Kidney (tissue), 14 donors: ENCODE measurements around the gene TP53BP1. TPM values are rescaled to one million over a fixed set of nuclear protein-coding genes. Genes with fewer than 3 reads are reported as not detected.
A peak's percentile ranks its signal among the peaks of the same experiment; 100 is the strongest.

Experiments
- DNase-seq, 5 donors: peaks; one replicate each; pipeline ENCODE4 v3.0.0-alpha.2; 2013 to 2020
- FAIRE-seq: peaks from 2 replicates; lab custom pipeline; 2012; peaks lifted over from hg19 to GRCh38; lab: Jason Lieb, UNC
- H3K27ac ChIP-seq, 2 donors: one replicate each; pipeline ENCODE4 v1.7.0; 2013; ENCODE audit warnings: low read depth in 2 of 2, low read length in 2 of 2, inconsistent platforms in 1 of 2
- H3K27me3 ChIP-seq: one replicate; pipeline ENCODE4 v1.7.1; 2013; ENCODE audit warnings: low read length, inconsistent platforms; ENCODE audit not compliant: control insufficient read depth, insufficient read depth
- H3K36me3 ChIP-seq, 3 donors: one replicate each; pipeline versions ENCODE4 v1.7.0 to v1.7.1; 2013; ENCODE audit warnings: low read length in 3 of 3, control low read depth in 1 of 3, inconsistent platforms in 1 of 3; ENCODE audit not compliant: insufficient read depth in 3 of 3, control insufficient read depth in 2 of 3
- H3K4me1 ChIP-seq, 3 donors: one replicate each; pipeline versions ENCODE4 v1.7.0 to v1.7.1; 2013; ENCODE audit warnings: low read length in 3 of 3, inconsistent platforms in 1 of 3, low read depth in 1 of 3; ENCODE audit not compliant: control insufficient read depth in 2 of 3, insufficient read depth in 2 of 3
- H3K4me3 ChIP-seq, 3 donors: one replicate each; pipeline versions ENCODE4 v1.7.0 to v1.8.1; 2013; ENCODE audit warnings: low read length in 3 of 3, control low read depth in 1 of 3, inconsistent platforms in 1 of 3
- H3K9ac ChIP-seq, 3 donors: one replicate each; pipeline versions ENCODE4 v1.7.0 to v1.7.1; 2013; ENCODE audit warnings: low read length in 3 of 3, control low read depth in 1 of 3, inconsistent platforms in 1 of 3
- H3K9me3 ChIP-seq, 3 donors: one replicate each; pipeline versions ENCODE4 v1.7.0 to v1.7.1; 2013; ENCODE audit warnings: low read length in 3 of 3, control low read depth in 1 of 3, inconsistent platforms in 1 of 3; ENCODE audit not compliant: control insufficient read depth in 2 of 3, insufficient read depth in 1 of 3
- intact Hi-C: fragments of 100-400 bp; cut with DNase I; formaldehyde crosslinking; loops from one replicate; pipeline ENCODE4 v1.11.1; 2022
- polyA plus RNA-seq: library from polyadenylated mRNA; stranded (reverse); fragments of 350-450 nt; fragmentation: Illumina TruSeq; extraction: RNeasy Lipid Tissue Mini Kit (QIAGEN cat#74804); gene quantifications from one replicate; pipeline ENCODE4 v1.2.3, GENCODE V29; 2014; ENCODE audit warnings: low read depth, low replicate concordance; ENCODE audit not compliant: insufficient read depth
- total RNA-seq: library from RNA; stranded (reverse); fragmentation: NEBNext Ultra II Directional; extraction: Animal tissue kit (Norgen Biotek cat#: 25700); gene quantifications from one replicate; pipeline ENCODE4 v1.2.1, GENCODE V29; 2021
- TF ChIP-seq, protein P1 (sequence below): IDR thresholded peaks from 3 replicates; pipeline ENCODE4 v1.5.1; 2012; ENCODE audit warnings: mild to moderate bottlenecking, moderate library complexity, borderline replicate concordance; ENCODE audit not compliant: insufficient read depth; ENCODE audit errors: extremely low read depth
- donor health status: control.
- donor health status: control.
- donor health status: control.
- donor health status: control.
- donor health status: control.
- donor health status: DM: yes; HTN: yes; CAD: no.
- donor health status: Normal renal cell carcinoma (clear cell type).

Gene TP53BP1
- total and polyA plus RNA-seq, 2 donors from 2014 or later = 15.9 to 47.4 TPM

DNA sequence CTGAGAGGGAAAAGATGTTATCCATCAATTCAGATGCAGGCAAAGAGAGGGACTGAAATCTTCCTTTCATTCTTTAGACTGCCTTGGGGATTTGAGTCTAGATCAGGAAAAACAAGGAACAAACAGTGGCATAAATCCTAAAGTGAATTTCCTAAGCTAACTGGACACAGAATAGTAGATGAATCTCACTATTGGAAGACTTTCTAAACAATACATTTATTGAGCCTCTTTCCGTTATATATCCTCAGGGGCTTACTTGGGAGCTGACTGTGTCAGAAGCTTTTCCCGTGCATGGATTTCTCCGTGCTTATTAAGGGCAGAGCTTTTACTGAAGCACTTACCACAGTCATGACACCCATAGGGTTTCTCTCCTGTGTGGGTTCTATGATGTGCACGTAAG lies 132.1 kb downstream of the TP53BP1 start:
- peaks cover 26 to 48% (median 30%) of the 10 kb centered on the region in 3 donors for H3K36me3 ChIP-seq
- H3K9ac ChIP-seq = no peak overlapping the region
- no peaks in the 10 kb centered on the region for H3K27me3 ChIP-seq
- DNase-seq = no peak
- intact Hi-C loops = no loop called here
- TF ChIP-seq, protein P1, sequence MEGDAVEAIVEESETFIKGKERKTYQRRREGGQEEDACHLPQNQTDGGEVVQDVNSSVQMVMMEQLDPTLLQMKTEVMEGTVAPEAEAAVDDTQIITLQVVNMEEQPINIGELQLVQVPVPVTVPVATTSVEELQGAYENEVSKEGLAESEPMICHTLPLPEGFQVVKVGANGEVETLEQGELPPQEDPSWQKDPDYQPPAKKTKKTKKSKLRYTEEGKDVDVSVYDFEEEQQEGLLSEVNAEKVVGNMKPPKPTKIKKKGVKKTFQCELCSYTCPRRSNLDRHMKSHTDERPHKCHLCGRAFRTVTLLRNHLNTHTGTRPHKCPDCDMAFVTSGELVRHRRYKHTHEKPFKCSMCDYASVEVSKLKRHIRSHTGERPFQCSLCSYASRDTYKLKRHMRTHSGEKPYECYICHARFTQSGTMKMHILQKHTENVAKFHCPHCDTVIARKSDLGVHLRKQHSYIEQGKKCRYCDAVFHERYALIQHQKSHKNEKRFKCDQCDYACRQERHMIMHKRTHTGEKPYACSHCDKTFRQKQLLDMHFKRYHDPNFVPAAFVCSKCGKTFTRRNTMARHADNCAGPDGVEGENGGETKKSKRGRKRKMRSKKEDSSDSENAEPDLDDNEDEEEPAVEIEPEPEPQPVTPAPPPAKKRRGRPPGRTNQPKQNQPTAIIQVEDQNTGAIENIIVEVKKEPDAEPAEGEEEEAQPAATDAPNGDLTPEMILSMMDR = no peak
- H3K9me3 ChIP-seq = peaks cover 10 to 36% (median 11%) of the 10 kb centered on the region in 3 donors
- H3K4me3 ChIP-seq = peak overlapping the region in 1 of 3 donors; percentile 4
- no peak for FAIRE-seq
- no peaks in the 10 kb centered on the region for H3K4me1 ChIP-seq
- H3K27ac ChIP-seq = no peak overlapping the region

Other genes with a start within 250 kb of the TP53BP1 start
- not detected for gene TGM5, start 226.2 kb downstream of the TP53BP1 start, total RNA-seq
- not detected for gene TGM5, start 226.2 kb downstream of the TP53BP1 start, polyA plus RNA-seq
- not detected for gene TGM7, start 190.9 kb downstream of the TP53BP1 start, total RNA-seq
- not detected for gene TGM7, start 190.9 kb downstream of the TP53BP1 start, polyA plus RNA-seq
- gene LCMT2, start 162.6 kb downstream of the TP53BP1 start, total RNA-seq = 12.7 TPM
- gene LCMT2, start 162.6 kb downstream of the TP53BP1 start, polyA plus RNA-seq = 5.8 TPM
- 22.1 TPM for gene ZSCAN29, start 122.1 kb downstream of the TP53BP1 start, total RNA-seq
- gene ZSCAN29, start 122.1 kb downstream of the TP53BP1 start, polyA plus RNA-seq = 3.2 TPM
- 12.9 TPM for gene TUBGCP4, start 122.1 kb downstream of the TP53BP1 start, total RNA-seq
- gene TUBGCP4, start 122.1 kb downstream of the TP53BP1 start, polyA plus RNA-seq = 2.7 TPM
- gene MAP1A, start 24.5 kb upstream of the TP53BP1 start, total RNA-seq = 9.3 TPM
- 2.7 TPM for gene MAP1A, start 24.5 kb upstream of the TP53BP1 start, polyA plus RNA-seq
- 64.6 TPM for gene PPIP5K1, start 97.1 kb upstream of the TP53BP1 start, total RNA-seq
- 7.7 TPM for gene PPIP5K1, start 97.1 kb upstream of the TP53BP1 start, polyA plus RNA-seq
- gene CKMT1B, start 100.9 kb upstream of the TP53BP1 start, total RNA-seq = 14.5 TPM
- 9.2 TPM for gene CKMT1B, start 100.9 kb upstream of the TP53BP1 start, polyA plus RNA-seq
- 0.19 TPM for gene STRC, start 125.6 kb upstream of the TP53BP1 start, total RNA-seq
- gene STRC, start 125.6 kb upstream of the TP53BP1 start, polyA plus RNA-seq = 0.22 TPM
- 6.5 TPM for gene CATSPER2, start 155.7 kb upstream of the TP53BP1 start, total RNA-seq
- 1.9 TPM for gene CATSPER2, start 155.7 kb upstream of the TP53BP1 start, polyA plus RNA-seq
- 15.1 TPM for gene CKMT1A, start 200.7 kb upstream of the TP53BP1 start, total RNA-seq
- 19.9 TPM for gene CKMT1A, start 200.7 kb upstream of the TP53BP1 start, polyA plus RNA-seq